HG02678 (cell line): Measurements from ENCODE around the gene CLMN.

Source experiments
- ATAC-seq: cut with Tn5 transposase; IDR thresholded peaks from one replicate; pipeline ENCODE4 v1.9.1; 2021; ENCODE audit warnings: mild to moderate bottlenecking, moderate library complexity; ENCODE audit not compliant: unreplicated experiment

Gene CLMN, protein sequence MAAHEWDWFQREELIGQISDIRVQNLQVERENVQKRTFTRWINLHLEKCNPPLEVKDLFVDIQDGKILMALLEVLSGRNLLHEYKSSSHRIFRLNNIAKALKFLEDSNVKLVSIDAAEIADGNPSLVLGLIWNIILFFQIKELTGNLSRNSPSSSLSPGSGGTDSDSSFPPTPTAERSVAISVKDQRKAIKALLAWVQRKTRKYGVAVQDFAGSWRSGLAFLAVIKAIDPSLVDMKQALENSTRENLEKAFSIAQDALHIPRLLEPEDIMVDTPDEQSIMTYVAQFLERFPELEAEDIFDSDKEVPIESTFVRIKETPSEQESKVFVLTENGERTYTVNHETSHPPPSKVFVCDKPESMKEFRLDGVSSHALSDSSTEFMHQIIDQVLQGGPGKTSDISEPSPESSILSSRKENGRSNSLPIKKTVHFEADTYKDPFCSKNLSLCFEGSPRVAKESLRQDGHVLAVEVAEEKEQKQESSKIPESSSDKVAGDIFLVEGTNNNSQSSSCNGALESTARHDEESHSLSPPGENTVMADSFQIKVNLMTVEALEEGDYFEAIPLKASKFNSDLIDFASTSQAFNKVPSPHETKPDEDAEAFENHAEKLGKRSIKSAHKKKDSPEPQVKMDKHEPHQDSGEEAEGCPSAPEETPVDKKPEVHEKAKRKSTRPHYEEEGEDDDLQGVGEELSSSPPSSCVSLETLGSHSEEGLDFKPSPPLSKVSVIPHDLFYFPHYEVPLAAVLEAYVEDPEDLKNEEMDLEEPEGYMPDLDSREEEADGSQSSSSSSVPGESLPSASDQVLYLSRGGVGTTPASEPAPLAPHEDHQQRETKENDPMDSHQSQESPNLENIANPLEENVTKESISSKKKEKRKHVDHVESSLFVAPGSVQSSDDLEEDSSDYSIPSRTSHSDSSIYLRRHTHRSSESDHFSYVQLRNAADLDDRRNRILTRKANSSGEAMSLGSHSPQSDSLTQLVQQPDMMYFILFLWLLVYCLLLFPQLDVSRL

DNA sequence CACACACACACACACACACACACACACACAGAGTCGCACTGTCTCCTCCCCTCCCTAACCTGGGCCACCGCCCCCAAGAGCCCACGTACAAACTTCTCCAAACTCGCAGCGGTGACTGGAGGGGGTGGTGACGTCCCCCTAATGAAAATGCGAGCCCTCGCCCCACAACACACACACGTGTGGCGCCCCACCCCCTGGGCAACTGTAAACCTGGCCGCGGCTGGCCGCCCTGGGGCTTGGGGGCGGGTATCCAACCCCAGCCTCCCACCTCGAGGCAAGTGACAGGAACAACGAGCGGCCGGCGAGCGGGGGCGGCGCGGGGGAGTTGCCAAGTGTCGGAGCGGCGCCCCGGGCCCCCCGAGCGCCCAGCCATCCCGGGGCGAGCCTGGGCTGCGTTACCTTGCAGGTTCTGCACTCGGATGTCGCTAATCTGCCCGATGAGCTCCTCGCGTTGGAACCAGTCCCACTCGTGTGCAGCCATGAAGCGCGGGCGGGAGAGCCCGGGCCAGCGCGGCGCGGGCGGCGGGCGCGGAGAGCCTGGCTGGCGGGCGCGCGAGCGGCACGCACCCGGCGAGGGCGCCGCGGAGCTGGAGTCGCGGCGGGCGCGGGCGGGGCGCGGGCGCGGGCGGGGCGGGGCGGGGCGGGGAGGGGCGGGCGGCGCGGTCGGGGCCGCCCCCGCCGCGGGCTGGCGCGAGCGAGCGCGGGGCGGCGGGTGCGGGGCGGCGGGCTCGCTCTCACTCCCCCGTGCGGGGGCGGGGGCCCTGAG is at the start of gene CLMN:
Gene CLMN, minus strand, starts transcription at position 597 of the 766 bp plus-strand sequence. Its CDS starts 116 bp downstream, at position 481.
- peak; percentile 60 for ATAC-seq

DNA sequence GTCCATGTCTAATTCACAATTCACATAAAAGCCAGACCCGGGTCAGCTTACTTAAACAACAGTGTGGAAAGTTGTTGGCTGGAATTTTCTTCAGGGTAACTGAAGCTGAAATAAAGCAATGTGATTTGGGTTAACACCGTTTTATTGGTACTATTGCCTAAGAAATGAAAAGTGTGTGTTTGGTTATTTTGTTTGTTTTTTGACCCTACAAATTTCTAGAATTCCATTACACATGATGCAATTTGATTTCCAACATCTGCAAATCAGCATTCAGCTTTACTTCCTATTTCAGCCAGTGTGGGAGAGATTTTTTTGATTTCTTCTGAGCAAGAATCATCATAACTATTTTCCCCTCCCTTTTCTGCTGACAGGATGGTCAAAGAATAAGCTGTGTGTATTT is 45.7 kb upstream of the CLMN start:
- no peak for ATAC-seq

DNA sequence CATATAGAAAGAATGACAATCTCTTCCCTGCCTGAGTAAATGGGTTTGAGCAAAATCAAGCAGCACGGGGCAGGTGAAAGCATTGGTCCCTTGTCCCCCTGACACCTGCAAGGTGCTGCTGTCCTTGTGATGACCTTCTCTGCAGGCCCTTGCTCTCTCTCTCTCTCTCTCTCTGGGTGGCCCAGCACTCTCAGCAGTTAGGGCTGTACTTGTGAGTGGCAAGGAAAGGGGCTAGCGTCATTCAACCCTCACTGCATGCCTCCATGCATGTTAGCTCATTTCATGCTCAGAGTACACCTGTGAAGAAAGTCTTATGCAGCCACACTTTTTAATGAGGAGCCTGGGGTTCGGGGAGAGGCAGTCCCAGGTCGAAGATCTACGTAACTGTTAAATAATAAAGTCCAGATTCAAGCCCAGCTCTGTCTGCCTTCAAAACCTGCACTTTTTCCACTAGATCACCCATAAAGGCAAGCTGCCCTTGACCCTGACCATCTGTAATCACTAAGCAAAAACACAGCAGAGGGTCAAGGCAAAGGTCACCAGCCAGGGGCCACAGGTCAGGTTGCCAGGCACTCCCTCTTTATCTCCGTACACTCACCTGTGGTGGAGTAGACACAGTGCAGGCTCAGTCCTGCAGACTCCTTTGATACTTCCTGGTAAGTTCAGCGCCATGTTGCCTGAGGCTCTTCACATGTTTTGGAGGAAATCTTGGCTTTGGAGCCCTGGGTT is 44.9 kb upstream of the CLMN start:
- ATAC-seq, result no peak

DNA sequence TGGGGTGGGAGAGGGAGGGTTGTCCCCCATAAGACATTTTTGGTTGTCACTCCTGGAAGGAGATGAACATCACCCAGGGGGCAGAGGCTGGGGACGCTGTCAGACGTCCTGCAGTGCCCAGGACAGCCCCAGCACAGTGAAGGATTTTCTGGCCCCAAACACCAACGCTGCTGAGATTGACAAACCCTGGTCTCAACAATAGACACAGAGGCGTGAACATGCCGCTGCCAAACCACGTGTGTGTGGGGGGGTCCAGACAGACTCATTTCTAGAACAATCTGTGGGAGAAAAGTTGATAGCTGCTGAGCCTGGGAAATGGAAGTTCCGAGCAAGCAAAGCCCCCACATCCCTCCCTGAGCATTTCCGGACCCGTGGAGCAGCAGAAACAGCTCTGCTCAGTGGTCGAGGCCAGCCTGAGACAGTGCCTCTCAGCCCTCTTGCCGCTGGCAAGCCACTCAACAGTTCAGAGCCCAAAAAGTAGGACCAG is 43.8 kb upstream of the CLMN start:
- ATAC-seq, result no peak

DNA sequence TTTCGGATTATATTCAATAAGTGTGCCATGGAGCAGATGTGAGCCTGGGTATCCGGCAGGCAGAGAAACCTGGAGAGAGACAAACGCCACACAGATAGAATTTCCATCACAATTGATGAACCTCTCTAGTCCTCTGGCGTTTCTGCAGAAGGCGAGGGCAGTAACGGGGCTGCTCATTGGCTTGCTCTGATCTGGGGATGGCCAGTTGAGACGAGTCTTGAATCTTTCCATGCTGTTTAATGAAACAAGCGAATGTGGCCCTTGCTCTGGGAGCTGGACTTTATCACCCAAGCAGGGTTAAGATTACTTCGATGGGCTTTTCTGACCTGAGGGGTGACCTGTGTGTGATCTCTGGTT is 42.4 kb upstream of the CLMN start:
- no peak for ATAC-seq

DNA sequence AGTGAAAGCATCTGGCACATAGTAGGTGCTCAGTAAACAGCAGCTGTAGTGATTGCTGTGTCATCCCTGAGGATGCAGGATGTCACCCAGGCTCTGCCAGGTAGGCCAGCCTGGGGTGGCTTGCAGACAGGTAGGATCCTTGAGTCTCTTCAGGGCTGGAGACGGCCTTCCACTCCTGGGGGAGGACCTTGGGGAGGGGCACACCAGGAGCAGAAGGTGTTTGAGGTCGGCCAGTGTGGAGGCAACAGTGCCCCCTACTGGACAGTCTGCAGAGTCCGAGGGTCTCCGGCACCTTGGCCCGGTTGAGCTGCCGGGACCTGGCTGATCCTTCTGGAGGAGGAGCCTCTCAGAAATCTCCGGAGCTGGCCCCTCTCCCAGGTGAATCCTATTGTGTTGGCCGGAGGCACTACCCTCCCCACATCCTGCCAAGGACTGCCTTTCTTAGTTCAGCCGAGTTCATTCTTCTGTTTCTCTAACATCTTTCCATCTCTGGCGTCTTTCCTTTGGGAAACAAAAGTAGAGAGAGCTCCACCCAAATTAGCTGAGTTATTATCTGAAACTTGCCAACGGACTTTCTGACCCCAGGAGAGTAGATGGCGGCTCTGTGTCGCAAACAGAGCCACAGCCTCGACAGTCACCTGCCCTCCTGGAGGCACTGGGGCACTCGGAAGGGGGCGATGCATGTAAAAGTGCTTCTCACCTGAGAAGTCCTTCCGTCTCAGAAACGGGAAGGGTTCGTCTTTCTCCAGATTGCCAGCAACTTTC is 41.8 kb upstream of the CLMN start:
- ATAC-seq, result peak; percentile 45

DNA sequence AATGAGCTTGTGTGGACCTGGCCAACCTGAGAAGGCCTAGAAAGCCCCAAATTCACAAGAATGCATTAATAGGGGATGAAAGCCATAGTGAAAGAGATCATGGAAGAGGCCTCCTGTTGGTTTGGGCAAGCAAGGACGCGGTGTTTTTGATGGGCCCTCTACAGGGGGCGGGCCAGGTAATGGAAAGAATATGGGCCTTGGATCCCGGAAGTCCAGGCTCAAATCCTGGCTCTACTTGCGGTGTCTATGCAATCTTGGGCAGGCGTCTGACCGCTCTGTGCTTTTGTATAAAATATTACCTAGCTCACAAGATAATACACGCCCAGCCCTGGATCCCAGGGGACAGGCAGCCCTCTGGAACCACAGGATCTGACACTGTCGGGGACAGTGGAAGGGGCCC is 41.1 kb upstream of the CLMN start:
- no peak for ATAC-seq

DNA sequence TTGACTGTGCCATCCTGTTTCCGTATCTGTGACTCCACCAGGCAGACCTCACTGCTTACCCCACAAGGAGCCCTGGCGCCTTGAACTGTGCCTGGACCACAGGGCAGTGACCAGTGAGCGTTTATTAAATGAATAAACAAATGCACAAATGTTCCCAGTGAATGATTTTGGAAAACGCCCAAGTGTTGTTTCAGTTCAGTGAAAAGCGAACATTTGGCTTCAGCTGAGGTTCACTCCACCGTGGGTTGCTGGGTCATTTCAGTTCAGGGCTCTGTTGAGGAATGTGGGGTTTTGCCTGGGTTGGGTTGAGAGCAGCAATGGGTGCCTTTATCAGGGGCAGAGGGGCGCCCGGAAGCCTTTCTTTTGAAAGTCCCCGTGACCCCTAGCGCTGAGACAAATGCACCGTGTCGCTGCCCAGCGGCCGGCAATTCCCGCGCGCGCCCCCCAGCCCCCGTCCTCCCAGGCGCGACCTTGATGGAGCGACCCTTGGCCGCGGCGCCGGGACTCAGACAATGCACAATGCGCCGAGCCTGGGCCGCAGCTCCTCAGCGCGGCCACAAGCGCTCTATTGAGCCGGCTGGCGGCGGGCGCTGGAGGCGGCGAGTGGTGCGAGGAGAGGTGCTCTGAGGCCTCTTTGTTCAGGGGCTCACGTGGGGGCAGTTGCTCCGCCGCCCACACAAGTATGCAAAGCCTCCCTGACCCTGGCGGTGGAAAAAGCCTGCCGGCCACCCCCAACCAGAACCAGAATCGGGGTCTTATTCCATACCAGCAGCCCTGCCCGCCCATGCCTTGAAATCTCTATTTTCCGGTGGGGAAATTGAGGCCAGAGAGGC is 40.5 kb upstream of the CLMN start:
- no peak for ATAC-seq

DNA sequence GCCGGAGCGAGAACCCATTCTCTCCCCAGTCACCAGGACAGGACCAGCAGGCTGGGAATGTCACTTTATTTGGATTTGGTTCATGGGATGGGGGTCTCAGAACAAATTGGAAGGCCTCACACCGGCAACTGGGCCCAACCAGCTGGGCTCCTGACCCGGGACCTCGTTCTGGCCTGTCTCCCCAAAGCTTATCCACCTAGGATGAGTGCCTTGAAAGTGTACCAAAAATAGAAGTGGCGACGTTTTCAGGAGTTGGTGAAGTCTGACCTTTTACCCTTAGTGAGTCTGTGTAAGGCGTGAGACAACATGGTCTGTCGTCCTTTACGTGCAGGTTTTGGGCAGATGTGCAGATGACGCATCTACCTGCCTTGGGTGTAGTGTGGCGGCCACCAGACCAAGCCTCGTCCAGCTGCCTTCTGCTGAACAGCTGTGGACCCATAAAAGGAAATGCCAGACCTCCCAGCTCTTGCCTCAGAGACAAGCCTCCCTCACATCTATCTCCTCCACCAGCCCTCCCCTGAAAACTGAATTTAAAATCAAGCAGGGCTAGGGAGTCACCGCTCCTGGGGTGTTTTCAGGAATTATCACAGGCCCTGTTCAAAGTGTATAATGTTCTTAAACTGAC is 36.6 kb upstream of the CLMN start:
- ATAC-seq, result no peak

DNA sequence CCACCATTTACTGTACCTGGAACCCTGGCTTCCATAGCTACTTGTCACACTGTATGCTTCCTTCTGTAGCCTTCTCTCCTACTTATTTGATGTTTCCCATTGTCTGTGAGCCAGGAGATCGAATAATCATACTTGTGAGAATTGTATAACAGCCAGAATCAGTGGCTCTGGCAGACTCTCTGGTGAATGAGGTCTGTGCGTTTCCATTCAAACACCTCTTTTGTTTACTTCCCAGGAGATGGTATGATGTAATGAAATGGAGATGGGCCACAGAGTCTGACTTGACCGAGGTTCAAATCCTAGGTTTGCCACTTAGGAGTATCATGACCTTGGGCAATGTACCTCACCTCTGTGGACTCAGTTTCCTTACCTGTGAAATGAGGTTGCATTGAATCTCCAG is 35.7 kb upstream of the CLMN start:
- no peak for ATAC-seq

DNA sequence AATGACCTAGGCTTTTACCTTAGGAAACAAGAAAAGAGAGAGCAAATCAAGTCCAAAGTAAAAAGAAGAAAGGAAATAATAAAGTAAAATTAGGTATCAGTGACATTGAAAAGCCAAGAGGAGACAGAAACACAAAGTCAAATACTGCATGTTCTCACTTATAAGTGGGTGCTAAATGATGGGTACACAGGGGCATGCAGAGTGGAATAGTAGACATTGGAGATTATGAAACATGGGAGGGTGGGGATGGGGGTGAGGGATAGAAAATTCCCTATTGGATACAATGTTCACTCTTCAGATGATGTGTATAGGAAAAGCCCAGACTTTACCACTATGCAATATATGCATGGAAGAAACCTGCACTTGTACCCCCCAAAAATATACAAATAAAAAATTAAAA is 35.1 kb upstream of the CLMN start:
- ATAC-seq, result no peak

DNA sequence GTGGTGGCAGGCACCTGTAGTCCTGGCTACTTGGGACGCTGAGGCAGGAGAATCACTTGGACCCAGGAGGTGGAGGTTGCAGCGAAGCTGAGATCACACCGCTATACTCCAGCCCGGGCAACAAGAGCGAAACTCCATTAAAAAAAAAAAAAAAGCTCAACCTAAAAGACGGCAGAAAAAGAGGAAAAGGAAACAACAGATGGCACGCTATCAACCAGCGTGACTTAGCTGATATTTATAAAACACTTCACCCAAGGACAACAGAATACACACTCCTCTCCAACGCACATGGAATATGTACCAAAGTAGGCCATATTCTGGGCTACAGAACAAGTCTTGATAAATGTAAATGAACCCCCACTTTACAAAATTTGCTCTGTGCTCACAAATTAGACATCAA is 34.0 kb upstream of the CLMN start:
- no peak for ATAC-seq

DNA sequence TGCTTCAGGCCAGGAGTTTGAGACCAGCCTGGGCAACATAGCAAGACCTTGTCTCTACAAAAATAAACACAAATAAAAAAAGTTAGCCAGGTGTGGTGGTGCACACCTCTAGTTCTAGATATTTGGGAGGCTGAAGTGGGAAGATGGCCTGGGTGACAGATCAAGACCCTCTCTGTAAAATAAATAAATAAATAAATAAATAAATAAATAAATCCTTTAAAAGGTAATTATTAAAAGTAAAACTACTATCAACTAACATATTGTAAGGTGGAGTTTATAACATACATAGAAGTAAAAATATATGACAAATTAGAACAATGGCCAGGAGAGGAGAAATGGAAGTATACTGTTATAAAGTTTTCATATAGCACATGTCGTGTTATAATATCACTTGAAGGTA is 33.3 kb upstream of the CLMN start:
- no peak for ATAC-seq

DNA sequence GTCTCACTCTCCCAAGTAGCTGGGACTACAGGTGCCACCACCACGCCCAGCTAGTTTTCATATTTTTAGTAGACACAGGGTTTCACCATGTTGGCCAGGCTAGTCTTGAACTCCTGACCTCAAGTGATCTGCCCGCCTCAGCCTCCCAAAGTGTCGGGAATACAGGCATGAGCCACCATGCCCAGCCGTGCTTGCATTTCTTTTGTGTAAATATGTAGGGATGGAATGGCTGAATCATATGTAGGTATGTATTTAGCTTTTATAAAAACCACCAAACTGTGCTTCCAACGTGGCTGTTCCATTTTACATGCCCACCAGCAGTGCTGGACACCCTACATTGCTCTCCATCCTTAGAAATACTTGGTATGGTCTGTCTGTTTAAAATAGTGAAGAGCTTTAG is 32.8 kb upstream of the CLMN start:
- no peak for ATAC-seq

DNA sequence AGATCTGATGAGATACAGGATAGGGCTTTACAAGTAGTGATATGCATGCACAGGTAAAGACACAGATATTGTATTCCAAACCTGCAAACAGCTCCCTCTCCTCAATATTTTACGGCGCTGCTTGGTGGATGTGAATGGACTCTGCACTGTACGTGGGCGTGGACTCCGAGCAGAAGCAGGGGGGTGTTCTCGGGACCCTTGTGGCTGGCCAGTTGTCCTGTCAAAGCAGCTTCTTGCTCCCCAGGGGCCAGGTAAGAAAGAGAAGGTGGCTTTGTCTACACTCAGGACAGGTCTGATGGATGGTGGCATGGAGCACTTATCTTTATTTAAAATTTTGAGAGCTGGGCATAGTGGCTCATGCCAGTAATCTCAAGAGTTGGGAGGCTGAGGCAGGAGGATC is 29.5 kb upstream of the CLMN start:
- no peak for ATAC-seq

DNA sequence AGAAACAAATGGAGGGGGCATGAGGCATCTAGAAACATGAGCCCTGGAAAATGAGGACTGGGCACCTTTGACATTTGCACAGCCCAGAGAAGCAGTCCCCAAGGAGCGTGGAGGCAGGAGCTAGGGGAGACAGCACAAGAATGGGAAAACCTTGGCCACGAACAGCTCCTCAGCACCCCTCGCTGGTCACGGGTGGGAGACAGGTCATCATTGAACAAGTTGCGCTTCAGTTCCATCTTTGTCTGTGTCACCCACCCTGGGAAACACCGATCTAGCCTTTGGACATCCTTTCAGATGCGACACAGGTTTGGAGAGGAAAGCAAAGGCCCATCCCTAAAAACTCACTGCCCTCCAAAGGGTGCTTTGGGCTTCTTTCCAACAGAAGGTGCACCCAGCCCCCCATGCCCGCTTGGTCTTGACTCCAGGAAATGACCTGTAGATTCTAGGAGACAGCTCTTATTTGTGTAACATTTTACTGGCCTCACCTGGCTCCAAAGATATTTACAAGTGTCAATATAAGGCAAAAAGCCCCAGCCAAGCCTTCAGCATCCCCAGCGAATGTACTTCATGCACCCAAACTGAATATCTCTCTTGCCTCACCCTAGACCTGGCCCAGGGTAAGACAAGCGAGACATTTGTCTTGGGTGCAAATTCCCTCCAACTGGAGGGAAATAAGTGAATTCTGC is 28.8 kb upstream of the CLMN start:
- ATAC-seq, result no peak

DNA sequence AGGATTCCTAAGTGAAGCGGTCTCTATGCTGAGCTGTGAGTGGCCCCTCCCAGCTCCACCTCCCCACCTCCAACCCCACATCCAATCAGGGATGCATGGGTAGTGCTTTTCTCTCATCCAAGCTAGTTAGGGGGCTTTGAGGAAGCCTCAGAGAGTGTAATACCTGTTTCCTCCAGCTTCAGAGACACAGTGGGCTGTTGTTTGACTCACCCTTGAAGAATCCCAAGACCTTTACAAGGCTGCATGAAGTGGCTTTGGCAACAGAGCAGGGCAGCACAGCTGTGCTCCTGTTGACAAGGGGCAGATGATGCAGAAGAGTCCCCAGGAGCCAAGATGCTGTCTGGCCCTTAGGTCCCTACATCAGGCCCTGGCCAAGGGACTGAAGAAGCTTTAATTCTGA is 27.1 kb upstream of the CLMN start:
- no peak for ATAC-seq

DNA sequence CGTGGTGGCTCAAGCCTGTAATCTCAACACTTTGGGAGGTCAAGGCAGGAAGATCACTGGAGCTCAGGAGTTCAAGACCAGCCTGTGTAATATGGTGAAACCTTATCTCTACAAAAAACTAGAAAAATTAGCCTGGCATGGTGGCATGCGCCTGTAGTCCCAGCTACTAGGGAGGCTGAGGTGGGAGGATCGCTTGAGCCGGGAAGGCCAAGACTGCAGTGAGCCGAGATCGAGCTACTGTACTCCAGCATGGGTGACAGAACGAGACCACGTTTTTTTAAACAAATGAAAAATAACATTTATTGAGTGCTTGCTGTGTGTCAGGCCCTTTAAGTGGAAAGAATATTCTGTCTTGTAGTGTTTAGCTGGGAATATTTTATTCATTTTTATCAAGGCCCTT is 26.6 kb upstream of the CLMN start:
- no peak for ATAC-seq
